HG03025 (cell line): ENCODE data around the gene KCTD8.

Source experiments
- ATAC-seq: cut with Tn5 transposase; IDR thresholded peaks from one replicate; pipeline ENCODE4 v1.9.1; 2021; ENCODE audit warnings: mild to moderate bottlenecking, moderate library complexity; ENCODE audit not compliant: unreplicated experiment, low FRiP score

KCTD8 gene

GRCh38 chr4:44448521-44449461 is at the start of gene KCTD8:
Gene KCTD8 (minus strand): TSS chr4:44448809.
- ATAC-seq: peak; percentile 94

- ATAC-seq: no peak
These were observed 46.4 kb upstream of the KCTD8 start for GRCh38 chr4:44494810-44495701.

GRCh38 chr4:44493924-44494323 is 45.3 kb upstream of the KCTD8 start:
- no peak for ATAC-seq

GRCh38 chr4:44487341-44487740 is 38.7 kb upstream of the KCTD8 start:
- no peak for ATAC-seq

- ATAC-seq: no peak
These were observed 31.1 kb upstream of the KCTD8 start for GRCh38 chr4:44479731-44480130.

DNA sequence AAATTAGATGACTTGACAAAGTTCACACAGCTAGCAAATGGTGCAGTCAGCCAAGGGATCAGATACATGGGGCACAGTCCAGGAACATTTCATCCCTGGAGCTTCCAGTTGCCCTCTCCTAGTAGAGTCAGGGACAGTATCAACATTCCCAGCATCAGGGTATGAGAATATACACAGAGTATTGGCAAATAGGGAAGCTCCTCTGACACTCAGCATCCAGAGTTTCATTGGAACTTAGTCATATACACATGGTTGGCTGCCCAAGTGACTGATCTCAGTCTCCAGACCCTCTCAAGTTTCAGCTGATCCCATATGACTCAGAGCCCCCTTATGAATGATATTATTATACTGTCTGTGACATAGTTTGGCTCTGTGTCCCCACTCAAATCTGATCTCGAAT is 13.7 kb upstream of the KCTD8 start:
- no peak for ATAC-seq

DNA sequence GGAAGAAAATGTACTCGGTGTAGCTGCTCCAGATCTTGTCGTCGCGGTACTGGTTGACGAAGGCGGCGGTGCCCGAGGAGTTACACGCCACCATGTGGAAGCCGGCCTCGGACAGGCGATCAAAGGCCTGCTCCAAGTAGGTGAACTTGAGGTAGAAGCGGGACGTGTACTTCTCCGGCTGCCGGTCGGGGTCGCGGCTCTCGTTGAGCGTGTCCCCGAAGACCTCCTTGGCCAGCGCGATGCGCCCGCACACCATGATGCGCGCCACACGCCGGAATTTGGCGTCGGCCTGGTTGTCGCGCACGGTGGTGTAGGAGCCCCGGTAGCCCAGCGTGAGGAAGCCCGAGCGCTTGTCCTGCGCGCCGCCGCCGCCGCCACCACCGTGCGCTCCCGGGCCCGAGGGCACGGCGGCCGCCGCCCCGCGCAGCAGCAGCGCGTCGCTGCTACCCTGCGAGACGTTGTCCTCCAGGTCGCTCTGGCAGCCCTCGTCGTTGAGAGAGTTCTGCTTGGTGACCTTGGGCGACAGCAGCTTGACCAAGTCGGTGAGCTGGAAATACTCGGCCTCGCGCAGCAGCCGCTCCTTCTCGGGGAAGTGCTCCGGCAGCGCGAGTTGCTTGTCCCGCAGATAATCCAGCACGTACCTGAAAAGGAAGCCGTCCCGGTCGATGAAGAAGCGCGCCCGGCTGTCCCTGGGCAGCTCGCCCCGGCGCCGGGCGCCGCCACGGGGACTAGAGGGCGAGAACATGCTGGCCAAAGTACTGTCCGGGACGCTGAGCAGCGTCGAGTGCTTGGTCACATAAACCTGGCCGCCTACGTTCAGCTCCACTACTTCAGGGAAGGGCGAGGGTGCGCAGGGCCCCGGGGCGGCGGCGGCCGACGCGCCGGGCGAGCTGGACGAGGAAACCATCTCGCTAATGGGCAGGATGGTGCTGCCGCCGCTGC is 775 bp downstream of the KCTD8 start:
- ATAC-seq: peak; percentile 6

DNA sequence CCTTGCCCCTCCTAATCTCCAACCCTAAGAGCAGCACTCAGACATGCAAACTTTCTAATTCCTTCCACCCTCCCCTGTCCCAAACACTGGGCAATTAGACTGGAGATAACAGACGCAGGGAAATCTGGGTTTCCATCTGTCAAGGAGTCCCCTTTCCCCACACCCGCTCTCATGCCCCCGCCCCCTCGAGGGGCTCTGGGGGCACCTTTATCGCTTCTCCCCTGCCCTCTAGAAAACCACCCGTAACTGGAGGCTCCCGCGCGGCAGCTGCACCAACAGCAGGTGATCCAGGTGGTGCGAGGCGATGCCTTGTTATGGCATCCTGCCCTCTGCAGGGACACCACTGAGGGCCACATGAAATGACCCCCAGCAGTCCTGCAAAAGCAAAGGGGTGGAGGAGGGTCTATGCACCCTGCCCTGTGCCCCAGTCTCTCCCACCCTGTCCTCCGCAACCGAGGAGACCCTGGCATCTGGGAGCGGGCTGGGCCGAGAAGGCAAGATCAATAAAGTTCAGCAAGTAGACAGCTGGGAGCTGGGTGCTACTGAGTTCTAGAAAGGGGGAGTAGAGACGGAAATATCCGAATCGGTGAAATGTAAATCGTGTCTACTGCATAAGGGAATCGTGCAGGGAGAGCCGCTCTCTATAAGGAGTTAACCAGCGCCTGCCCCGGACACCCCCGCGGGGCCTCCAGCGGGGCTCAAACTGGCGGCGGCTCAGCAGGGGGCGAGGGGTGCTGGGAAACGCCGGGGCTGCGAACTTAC is 1.6 kb downstream of the KCTD8 start:
- ATAC-seq: no peak

GRCh38 chr4:44446191-44446590 is 2.4 kb downstream of the KCTD8 start:
- ATAC-seq: no peak

DNA sequence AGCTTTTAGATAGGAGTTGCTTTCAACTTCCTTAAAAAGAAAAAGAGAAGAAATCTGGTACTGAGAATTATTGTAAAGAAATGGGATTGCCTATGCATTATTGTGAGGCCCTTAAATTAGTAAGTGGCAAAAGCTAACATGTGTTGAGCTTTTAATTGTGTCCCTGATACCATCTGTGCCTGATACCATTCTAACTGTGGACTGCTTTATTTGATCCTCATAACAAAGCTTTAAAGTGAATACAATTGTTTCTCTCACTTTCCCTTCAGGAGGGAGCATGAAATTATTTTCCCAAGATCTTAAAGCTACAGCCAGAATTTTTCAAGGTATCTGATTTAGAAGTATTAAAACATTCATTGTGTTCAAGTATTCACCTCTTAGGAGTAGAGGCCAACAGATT is 9.9 kb downstream of the KCTD8 start:
- no peak for ATAC-seq

DNA sequence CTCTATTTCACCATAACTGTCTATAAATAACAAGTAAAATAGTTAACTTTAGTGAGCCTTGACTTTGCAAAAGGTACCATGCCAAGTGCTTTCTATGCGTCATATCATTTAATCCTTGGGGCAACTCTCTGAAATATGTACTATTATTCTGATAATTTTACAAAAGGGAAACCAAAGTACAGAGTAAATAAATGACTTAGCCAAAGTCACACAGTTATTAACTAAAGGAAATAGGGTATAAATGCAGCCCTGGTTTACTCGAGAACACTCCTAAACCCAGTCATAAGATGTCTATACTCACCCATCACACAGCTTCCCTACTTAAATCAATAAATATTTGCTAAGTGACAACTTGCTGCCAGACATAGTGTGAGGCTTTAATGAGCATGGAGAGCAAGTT is 14.4 kb downstream of the KCTD8 start:
- no peak for ATAC-seq

DNA sequence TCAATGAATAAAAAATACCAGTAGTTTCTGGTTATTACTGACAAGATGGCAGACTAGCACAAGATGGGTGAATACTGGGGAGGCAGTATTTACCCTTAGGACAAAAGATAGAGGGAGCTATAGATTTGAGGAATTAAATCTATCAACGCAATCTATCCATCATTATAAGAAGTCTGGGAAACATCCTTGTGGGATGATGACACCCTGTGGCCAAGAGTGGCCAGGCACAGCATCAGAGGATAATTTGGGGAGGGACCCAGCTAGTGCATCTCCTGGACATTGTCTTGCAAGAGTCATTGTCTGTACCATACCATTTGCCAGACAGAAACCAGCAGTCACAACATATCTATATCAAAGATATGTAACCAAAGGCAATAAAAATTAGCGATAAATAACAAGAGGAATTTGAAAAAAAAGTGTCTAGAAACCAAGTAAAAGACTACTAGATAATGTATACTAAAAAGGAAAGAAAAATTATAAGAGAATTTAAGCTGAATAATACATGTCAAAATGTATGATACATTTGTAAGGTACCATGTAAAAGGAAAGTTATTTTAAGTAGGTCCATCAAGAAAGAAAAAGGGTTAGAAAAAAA is 22.9 kb downstream of the KCTD8 start:
- no peak for ATAC-seq

DNA sequence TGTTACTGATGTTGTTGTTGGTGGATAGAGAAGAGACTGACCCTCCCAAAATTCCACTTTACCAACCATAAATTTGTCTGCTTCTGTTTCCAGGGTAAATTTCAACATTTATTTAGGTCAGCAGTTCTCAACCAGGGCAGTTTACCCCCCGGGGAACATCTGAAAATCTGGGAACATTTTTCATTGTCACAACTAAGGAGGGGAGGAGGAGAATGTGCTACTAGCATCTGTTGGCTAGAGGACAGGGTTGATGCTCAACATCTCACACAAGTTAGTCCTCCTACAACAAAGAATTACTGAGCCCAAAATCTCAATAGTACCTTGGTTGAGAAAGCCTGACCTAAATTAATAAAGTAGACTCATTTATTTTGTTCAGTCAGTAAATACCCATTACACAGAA is 25.7 kb downstream of the KCTD8 start:
- no peak for ATAC-seq

GRCh38 chr4:44421330-44422065 is 27.1 kb downstream of the KCTD8 start:
- no peak for ATAC-seq

DNA sequence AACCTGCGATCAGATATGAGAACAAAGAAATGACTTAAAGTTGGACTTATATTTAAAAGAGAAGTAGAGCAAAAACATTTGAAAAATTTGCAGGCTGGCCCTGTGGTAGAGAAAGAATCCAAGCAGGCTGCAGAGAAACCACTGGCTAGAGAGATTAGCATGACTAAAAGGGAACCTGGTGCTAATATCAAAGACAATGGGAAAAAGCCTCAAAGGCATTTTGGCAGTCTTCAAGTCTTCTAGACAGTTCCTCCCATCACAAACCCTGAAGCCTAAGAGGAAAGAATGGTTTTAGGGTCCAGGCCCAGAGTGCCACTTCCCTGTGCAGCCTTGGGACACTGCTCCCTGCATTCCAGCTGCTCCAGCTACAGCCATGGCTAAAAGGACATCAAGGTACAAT is 33.4 kb downstream of the KCTD8 start:
- no peak for ATAC-seq

DNA sequence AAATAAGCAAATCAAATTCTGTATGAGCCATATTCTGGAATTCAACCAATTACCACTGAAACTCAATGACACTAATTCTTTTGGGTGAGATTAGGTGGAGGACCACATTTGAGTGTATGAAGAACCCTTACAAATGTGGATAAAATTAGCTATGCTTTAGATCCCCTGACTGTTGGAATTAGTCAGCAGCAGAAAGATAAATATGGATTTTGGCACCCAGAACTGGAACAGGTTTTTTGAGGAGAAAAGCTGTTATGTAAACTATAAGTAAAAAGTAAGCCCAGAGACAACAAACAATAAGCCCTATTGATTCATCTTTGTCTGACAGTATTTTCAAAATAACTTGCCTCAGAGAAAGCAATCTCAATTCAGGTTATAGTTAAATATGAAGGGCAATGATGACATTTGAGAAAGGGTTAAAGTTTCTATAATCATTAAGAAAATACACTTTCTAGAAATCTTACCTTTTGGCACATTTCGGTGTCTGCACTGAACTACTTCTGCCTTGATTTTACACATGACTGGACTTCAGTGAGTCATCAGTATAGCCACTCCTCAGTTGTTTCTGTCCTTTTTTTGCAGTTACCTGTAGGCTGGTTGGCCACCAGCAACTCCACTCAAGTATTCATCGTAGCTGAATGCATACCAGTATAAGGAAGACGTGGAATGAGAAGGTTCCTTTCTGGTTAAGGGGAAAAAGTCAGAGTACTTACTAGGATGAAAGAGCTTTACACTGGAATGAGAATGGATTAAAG is 80.0 kb downstream of the KCTD8 start:
- ATAC-seq: no peak

- ATAC-seq: no peak
These were observed 94.4 kb downstream of the KCTD8 start for GRCh38 chr4:44354172-44354571.

- no peak for ATAC-seq
These were observed 97.5 kb downstream of the KCTD8 start for GRCh38 chr4:44351069-44351468.
